ENCODE results near the gene SLC4A3.

- TF ChIP-seq CTCF (IDR thresholded peaks at IDR 0.05) (no peak), POLR2A (IDR thresholded peaks at IDR 0.05) (no peak)
Observed at GRCh38 chr2:219615894-219616293, 11.5 kb upstream of the SLC4A3 start.

Data from right lobe of liver (tissue), 4 donors.